ENCODE measurements around the gene HIVEP1.

DNA sequence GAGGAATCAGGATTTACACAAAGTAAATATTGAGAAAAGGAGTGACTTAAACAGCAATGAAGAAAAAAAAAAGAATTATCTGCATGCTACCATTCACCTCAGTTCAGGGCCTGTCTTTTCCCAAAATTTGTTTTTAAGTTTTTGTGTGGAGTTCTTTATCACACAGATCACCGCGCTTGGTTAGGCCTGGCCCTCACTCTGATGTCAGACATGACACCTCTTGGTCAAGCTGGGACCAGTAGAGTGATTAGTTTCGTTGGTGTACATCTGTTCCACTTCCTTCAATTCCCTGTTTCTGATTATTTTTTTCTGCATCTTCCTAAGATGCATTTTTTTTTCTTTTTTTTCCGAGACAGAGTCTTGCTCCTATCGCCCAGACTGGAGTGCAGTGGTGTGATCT, 34.9 kb upstream of the HIVEP1 start:
- no peak for TF ChIP-seq ARNT (IDR thresholded peaks at IDR 0.05)
- no peak for TF ChIP-seq SP1 (IDR thresholded peaks at IDR 0.05)
- no peak for TF ChIP-seq PKNOX1 (IDR thresholded peaks at IDR 0.05)
- TF ChIP-seq L3MBTL2 (conservative IDR thresholded peaks at IDR 0.05) = no peak
- no peak for TF ChIP-seq SUZ12 (IDR thresholded peaks at IDR 0.05)
- TF ChIP-seq BHLHE40 (IDR thresholded peaks at IDR 0.05; ENCODE audit: borderline replicate concordance) = no peak
- no peak for TF ChIP-seq TARDBP (IDR thresholded peaks at IDR 0.05)
- TF ChIP-seq ZNF384 (IDR thresholded peaks at IDR 0.05) = no peak
- TF ChIP-seq FOXA1 (IDR thresholded peaks at IDR 0.05) = no peak
- TF ChIP-seq FOXM1 (IDR thresholded peaks at IDR 0.05; ENCODE audit: borderline replicate concordance) = no peak
- TF ChIP-seq ELF4 (IDR thresholded peaks at IDR 0.05) = no peak
